Adrenal gland (tissue), 5 donors: ENCODE measurements around the gene ANKRD11.
"Not testable (repeated sequence)": the region's sequence is repeated elsewhere in the genome, so short reads cannot be mapped to it uniquely, and the experiment has no call there.

Experiments
- CTCF ChIP-seq, 6 experiments: fragments of 450-650 bp in 4 of 6; fragments of 200-600 bp in 2 of 6; sonication (generic) in 1 of 6; IDR thresholded peaks; 1 replicate in 5 of 6; 2 replicates in 1 of 6; pipeline versions ENCODE4 v1.5.1 to v1.8.0; 2016 to 2021; ENCODE audit warnings: antibody characterized with exemption in 6 of 6, mild to moderate bottlenecking in 2 of 6, moderate library complexity in 1 of 6
- POLR2A ChIP-seq, 2 donors: fragments of 450-650 bp; IDR thresholded peaks; one replicate each; pipeline ENCODE4 v1.6.1; 2017; ENCODE audit warnings: antibody characterized with exemption in 2 of 2, mild to moderate bottlenecking in 2 of 2, moderate library complexity in 1 of 2
- donor health status: DM: no; HTN: no; CAD: no.

GRCh38 chr16:89329830-89330176, 160.6 kb downstream of the ANKRD11 start:
- not testable (repeated sequence) for TF ChIP-seq CTCF, POLR2A (IDR thresholded peaks at IDR 0.05)
